Erythroblast (primary cell): Measurements from ENCODE around the gene FBXL13.
"Not testable (repeated sequence)": the region's sequence is repeated elsewhere in the genome, so short reads cannot be mapped to it uniquely, and the experiment has no call there.

Experiments used
- DNase-seq, 2 experiments: peaks; one replicate each; lab custom pipeline; 2025; lab: John Stamatoyannopoulos, UW
- GATA1 ChIP-seq: IDR thresholded peaks from 2 replicates; pipeline ENCODE4 v1.6.1; 2011; ENCODE audit warnings: low read depth, mild to moderate bottlenecking, control low read depth, low read length, moderate library complexity
- POLR2A ChIP-seq: IDR thresholded peaks from 2 replicates; pipeline ENCODE4 v1.6.1; 2011; ENCODE audit warnings: mild to moderate bottlenecking, low read length

FBXL13 gene

DNA sequence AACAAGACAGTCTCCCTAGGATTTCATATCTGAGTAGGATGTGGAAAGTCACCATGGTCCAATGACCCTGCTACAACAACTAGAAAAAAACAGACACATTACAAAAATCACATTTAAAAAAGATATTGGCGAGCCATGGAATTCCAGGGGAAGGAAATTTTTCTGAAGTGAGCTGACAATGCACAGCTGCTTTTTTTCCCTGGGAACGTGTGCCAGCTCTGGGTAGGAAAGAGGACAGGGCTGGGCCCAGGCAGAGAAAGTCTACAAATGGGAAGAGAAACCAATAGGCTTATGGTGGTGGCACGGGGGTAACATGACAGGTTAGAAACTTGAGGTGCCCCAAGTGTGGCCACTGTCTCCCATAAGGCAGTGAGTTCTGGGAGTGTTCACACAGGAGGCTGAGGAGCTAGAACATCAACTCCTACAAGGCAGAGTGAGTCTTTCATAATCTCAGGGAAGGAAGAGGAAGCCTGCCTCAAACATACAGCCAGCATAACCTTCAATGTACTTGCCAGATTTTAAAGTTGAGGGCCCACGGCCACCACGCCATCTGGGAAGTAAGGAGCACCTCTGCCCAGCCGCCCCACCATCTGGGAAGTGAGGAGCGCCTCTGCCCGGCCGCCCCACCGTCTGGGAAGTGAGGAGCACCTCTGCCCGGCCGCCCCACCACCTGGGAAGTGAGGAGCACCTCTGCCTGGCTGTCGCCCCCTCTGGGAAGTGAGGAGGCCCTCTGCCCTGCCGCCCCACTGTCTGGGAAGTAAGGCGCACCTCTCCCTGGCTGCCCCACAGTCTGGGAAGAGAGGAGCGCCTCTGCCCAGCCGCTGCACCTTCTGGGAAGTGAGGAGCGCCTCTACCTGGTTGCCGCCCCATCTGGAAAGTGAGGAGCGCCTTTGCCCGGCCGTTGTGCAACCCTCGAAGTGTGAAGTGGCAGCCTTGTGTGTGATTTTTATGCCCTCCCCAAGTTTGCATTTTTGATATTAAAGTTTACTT, 5.9 kb downstream of the FBXL13 start:
- TF ChIP-seq POLR2A = no peak
- TF ChIP-seq GATA1 = no peak
- DNase-seq = no peak

DNA sequence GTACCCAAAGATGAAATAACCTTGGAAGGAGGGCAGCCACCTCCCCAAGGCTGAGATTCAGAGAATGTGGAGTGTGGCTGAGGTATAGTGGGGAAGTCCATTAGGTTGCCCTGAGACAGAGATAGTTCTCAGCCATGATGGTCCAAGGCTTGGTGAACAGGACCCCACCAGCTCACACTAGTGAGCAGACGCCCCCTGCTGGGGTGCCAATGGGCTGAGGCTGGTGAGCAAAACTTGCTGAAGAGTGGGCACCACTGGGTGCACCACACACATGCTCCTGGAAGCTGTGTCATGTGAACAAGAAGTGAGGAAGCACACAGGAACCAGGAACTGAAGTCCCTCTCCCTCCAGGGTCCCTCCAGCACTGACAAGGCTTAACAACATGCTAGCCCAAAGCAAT, 8.9 kb downstream of the FBXL13 start:
- no peak for TF ChIP-seq POLR2A
- peak; percentile 55 to 57 for DNase-seq

DNA sequence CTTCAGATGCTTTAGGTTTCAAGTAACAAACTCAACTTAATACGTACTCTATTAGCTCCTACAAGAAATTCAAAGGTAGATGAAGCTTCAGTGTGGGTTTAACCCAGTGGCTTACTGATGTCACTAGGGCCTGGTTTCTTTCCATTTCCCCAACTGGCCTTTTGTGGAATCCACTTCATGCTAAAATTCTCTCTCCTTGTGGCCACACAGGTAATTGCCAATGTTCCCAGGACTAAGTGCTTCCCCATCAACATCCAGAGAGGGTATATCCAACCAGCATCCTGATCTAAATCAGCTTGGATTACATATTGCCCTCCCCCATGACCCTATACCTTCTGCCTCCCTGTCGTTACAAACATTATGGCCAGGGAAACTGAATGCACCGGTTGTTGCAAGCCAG, 10.7 kb downstream of the FBXL13 start:
- DNase-seq = no peak

DNA sequence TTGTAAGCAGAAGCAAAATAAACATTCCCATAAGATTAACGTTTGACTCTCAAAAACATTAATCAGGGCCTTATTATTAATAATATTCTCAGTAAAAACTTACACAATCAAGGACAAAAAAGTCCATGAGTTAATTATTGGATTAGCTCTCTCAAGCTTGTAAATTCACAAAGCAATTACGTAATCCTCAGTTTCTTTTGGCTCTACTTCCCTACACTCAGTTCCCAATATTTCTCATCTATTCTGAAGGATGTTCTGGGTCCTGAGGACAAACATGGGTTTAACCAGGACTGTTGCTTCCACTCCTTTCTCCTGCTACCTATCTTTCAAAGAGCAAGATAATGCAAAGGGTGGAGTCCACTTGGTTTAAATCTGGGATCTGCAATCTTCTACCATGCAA, 15.1 kb downstream of the FBXL13 start:
- TF ChIP-seq POLR2A = no peak
- TF ChIP-seq GATA1 = no peak

More for the DNA sequence above, 10.7 kb downstream of the FBXL13 start:
- TF ChIP-seq POLR2A = no peak
- no peak for TF ChIP-seq GATA1

DNA sequence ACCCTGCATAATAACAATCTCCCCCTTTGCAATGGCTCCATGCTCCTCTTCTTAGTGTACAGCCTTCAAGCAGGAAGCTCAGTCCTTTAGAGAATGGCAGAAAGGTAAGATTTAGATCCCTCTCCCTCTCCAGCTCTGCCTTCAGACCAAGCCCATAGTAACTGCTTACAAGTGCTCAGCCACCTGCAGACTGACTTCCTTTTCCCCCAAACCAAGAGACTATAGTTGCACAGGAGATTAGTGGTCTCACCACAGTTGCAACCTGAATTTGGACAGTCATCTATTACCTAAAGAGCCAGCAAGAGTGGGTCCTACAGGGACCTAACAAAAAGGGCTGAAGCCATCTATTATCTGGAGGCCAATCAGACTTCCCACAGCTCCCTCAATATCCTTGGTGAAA, 16.5 kb downstream of the FBXL13 start:
- TF ChIP-seq GATA1 (no peak), POLR2A (no peak)
- DNase-seq = no peak

More for the DNA sequence above, 15.1 kb downstream of the FBXL13 start:
- DNase-seq = no peak

DNA sequence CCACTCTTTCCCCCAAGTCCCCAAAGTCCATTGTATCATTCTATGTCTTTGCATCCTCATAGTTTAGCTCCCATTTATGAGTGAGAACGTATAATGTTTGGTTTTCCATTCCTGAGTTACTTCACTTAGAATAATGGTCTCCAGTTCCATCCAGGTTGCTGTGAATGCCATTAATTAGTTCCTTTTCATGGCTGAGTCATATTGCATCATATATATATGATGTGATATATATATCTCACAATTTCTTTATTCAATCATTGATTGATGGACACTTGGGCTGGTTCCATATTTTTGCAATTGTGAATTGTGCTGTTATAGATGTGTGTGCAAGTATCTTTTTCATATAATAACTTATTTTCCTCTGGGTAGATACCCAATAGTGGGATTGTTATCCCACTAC, 18.6 kb downstream of the FBXL13 start:
- not testable (repeated sequence) for DNase-seq

DNA sequence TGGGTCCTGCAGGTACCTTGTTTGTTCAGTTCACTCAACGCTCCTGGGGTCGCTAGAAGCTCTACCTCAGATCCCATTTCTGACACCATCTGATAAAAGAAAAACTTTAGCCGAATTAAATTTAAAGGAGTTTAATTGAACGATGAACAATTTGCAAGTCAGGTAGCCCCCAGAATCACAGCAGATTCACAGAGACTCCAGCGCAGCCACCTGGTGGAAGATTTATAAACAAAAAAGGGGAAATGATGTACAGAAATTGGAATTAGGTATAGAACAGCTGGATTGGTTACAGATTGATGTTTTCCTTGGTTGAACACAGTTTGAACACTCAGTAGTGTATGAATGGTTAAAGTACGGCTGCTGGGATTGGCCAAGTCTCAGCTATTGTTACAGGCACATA, 23.1 kb downstream of the FBXL13 start:
- TF ChIP-seq POLR2A (no peak), GATA1 (no peak)

DNA sequence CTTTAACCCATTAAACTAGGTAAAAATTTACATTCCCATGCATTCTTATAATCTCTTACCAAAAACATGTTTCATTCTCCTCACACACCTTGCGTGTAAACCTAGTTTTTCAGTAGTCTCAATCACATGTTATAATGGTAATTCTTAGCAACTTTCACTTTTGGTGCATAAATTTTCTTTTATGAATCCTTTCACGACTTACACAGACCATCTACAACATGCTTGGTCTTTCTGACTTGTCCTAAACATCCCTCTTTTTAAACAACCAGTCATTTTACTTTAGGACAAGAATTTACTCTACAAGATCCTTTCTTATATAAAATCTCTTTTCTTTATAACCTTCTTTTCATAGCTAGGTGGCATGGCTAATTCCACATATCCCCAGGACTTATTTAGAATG, 25.8 kb downstream of the FBXL13 start:
- DNase-seq = peak; percentile 20 to 40
- TF ChIP-seq POLR2A = no peak
- TF ChIP-seq GATA1 = no peak

More for the DNA sequence above, 23.1 kb downstream of the FBXL13 start:
- DNase-seq = no peak

DNA sequence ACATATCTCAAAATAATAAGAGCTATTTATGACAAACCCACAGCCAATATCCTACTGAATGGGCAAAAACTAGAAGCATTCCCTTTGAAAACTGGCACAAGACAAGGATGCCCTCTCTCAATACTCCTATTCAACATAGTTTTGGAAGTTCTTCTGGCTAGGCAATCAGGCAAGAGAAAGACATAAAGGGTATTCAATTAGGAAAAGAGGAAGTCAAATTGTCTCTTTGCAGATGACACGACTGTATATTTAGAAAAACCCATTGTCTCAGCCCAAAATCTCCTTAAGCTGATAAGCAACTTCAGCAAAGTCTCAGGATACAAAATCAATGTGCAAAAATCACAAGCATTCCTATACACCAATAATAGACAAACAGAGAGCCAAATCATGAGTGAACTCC, 32.8 kb downstream of the FBXL13 start:
- DNase-seq = not testable (repeated sequence)

DNA sequence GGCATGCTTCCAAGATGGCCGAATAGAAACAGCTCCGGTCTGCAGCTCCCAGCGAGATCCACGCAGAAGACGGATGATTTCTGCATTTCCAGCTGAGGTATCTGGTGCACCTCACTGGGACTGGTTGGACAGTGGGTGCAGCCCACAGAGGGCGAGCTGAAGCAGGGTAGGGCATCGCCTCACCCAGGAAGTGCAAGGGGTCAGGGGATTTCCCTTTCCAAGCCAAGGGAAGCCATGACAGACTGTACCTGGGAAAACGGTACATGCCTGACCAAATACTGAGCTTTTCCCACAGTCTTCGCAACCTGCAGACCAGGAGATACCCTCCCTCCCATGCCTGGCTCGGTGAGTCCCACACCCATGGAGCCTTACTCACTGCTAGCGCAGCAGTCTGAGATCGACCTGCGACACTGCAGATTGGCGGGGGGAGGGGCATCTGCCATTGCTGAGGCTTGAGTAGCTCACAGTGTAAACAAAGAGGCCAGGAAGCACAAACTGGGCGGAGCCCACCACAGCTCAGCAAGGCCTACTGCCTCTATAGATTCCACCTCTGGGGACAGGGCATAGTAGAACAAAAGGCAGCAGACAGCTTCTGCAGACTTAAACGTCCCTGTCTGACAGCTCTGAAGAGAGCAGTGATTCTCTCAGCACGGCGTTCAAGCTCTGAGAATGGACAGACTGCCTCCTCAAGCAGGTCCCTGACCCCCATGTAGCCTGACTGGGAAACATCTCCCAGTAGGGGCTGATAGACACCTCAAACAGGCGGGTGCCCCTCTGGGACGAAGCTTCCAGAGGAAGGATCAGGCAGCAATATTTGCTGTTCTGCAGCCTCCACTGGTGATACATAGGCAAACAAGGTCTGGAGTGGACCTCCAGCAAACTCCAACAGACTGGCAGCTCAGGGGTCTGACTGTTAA, 36.5 kb downstream of the FBXL13 start:
- not testable (repeated sequence) for DNase-seq

DNA sequence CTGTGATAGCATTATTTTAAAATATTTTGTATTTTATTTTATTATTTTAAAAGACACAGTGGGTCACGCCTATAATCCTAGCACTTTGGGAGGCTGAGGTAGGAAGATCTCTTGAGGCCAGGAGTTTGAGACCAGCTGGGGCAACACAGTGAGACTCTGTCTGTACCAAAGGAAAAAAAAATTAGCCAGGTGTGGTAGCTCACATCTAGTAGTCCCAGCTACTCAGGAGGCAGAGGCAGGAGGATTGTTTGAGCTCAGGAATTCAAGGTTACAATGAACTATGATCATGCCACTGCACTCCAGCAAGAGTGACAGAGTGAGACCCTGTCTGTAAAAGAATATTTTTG, 37.1 kb downstream of the FBXL13 start:
- no peak for DNase-seq
- no peak for TF ChIP-seq GATA1
- no peak for TF ChIP-seq POLR2A

DNA sequence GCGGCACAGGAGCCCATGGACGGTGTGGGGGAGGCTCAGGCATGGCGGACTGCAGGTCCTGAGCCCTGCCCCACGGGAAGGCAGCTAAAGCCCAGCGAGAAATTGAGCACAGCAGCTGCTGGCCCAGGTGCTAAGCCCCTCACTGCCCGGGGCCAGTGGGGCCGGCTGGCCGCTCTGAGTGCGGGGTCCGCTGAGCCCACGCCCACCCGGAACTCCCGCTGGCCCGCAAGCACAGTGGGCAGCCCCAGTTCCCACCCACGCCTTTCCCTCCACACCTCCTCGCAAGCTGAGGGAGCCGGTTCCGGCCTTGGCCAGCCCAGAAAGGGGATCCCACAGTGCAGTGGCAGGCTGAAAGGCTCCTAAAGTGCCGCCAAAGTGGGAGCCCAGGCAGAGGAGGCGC, 40.3 kb downstream of the FBXL13 start:
- DNase-seq = not testable (repeated sequence)

DNA sequence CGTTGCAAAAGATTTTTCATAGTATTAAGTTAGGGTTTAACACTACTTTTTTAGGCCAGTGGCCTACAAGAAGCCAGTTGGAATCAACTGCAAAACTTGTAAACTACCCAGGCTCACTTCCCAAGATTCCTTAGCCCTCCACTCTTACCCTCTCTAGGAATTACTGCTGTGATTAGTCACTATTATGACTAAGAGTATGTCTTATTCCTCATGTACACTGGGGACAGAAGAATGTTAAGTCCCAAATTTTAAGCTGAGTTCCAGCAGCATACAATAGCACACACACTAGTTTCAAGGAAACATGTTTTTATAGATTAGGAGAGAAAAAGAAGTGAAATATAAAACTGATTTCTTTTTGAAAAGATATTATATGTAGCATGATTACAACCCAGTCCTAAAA, 42.8 kb downstream of the FBXL13 start:
- DNase-seq = no peak
- no peak for TF ChIP-seq GATA1
- TF ChIP-seq POLR2A = no peak

DNA sequence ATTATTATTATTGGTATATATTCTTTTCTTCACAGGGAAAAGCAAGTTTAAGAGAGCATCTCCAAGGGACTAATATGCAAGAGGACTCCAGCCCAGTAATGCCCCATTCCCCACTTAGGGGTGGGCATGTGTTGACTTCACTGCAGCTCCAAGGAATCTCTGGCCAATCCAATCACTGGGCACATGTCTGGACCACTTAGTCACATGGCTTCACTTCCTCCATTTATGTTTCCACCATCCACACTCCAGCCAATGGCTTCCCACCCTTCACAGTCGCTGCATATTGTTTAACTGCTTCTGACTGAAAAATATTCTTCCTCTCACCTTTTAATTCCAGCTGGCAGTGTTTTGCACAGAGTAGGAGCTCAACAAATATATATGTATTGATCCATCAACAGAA, 43.6 kb downstream of the FBXL13 start:
- DNase-seq = no peak
- TF ChIP-seq GATA1 = no peak
- TF ChIP-seq POLR2A = no peak
